ENCODE results near the gene OASL.

OASL gene

GRCh38 chr12:121013715-121014114, 25.3 kb downstream of the OASL start:
- DNase-seq = no peak

- no peak for DNase-seq
These were observed 27.2 kb downstream of the OASL start for GRCh38 chr12:121011820-121012219.

GRCh38 chr12:121010860-121011259, 28.2 kb downstream of the OASL start:
- DNase-seq = no peak

- DNase-seq = no peak
These were observed 29.3 kb downstream of the OASL start for GRCh38 chr12:121009741-121010140.

GRCh38 chr12:121008347-121009098, 30.5 kb downstream of the OASL start:
- no peak for DNase-seq

- DNase-seq = no peak
These were observed 33.7 kb downstream of the OASL start for GRCh38 chr12:121005346-121005815.

- no peak for DNase-seq
These were observed 34.7 kb downstream of the OASL start for GRCh38 chr12:121004253-121004815.

- DNase-seq = no peak
These were observed 35.4 kb downstream of the OASL start for GRCh38 chr12:121003650-121004049.

- no peak for DNase-seq
These were observed 37.1 kb downstream of the OASL start for GRCh38 chr12:121001841-121002483.

- no peak for DNase-seq
These were observed 38.0 kb downstream of the OASL start for GRCh38 chr12:121001060-121001459.

- no peak for DNase-seq
These were observed 38.5 kb downstream of the OASL start for GRCh38 chr12:121000530-121000929.

GRCh38 chr12:120999191-121000120, 39.6 kb downstream of the OASL start:
- no peak for DNase-seq

GRCh38 chr12:120998435-120998834, 40.6 kb downstream of the OASL start:
- DNase-seq = no peak

- DNase-seq = no peak
These were observed 41.6 kb downstream of the OASL start for GRCh38 chr12:120997448-120997847.

- DNase-seq = no peak
These were observed 42.8 kb downstream of the OASL start for GRCh38 chr12:120996133-120996746.

GRCh38 chr12:120994589-120995337, 44.3 kb downstream of the OASL start:
- no peak for DNase-seq

GRCh38 chr12:120994059-120994458, 45.0 kb downstream of the OASL start:
- DNase-seq = no peak

GRCh38 chr12:120993496-120993895, 45.5 kb downstream of the OASL start:
- DNase-seq = no peak

- no peak for DNase-seq
These were observed 46.1 kb downstream of the OASL start for GRCh38 chr12:120992989-120993388.

GRCh38 chr12:120991965-120992364, 47.1 kb downstream of the OASL start:
- DNase-seq = no peak

- DNase-seq = no peak
These were observed 48.5 kb downstream of the OASL start for GRCh38 chr12:120990487-120991055.

Measured in T1000 (cell line).